OCI-LY1 (cell line): ENCODE data around the gene EAPP.

Source experiments
- EZH2 ChIP-seq: fragments of 200-600 bp; sonication (generic), shearing (Covaris generic); IDR thresholded peaks from 2 replicates; pipeline ENCODE4 v1.8.0; 2017; ENCODE audit warnings: borderline replicate concordance, mixed run types, mild to moderate bottlenecking, antibody characterized with exemption, low read length, moderate library complexity, mixed read lengths
- TF ChIP-seq, protein P1 (sequence below): fragments of 200-600 bp; sonication (generic), shearing (Covaris generic); IDR thresholded peaks from 2 replicates; pipeline ENCODE4 v1.5.1; 2017; ENCODE audit warnings: mild to moderate bottlenecking, antibody characterized with exemption, low read length, moderate library complexity, mixed read lengths

DNA sequence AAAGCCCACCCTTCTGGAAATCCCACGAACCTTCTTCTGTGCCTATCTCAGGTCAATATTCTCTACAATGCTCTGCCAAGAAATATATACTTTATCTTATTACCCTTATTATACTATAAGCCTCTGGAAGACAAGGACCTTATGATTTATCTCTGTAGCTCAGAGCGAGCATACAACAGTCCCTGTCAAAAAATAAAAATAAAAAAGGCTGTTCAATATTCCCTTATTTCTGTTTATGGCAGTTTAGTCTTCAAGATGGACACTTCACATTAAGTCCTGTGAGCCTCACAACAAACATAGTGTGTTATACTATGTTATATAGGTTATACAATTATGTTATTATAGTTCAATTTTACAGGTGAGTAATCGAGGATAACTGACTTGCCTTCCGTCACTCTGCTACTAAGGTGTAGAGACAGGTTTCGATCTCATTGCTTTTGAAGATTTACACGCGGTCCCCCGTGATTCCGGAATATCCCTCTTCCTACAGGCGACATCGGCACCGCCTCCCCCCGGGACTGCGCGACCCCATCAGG, 562 bp downstream of the EAPP start:
- TF ChIP-seq, protein P1, sequence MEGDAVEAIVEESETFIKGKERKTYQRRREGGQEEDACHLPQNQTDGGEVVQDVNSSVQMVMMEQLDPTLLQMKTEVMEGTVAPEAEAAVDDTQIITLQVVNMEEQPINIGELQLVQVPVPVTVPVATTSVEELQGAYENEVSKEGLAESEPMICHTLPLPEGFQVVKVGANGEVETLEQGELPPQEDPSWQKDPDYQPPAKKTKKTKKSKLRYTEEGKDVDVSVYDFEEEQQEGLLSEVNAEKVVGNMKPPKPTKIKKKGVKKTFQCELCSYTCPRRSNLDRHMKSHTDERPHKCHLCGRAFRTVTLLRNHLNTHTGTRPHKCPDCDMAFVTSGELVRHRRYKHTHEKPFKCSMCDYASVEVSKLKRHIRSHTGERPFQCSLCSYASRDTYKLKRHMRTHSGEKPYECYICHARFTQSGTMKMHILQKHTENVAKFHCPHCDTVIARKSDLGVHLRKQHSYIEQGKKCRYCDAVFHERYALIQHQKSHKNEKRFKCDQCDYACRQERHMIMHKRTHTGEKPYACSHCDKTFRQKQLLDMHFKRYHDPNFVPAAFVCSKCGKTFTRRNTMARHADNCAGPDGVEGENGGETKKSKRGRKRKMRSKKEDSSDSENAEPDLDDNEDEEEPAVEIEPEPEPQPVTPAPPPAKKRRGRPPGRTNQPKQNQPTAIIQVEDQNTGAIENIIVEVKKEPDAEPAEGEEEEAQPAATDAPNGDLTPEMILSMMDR = no peak
- no peak for TF ChIP-seq EZH2
